Liver (tissue), 9 donors: Measurements from ENCODE around the gene SLCO4C1. TPM values are rescaled to one million over a fixed set of nuclear protein-coding genes. Genes with fewer than 3 reads are reported as not detected.

Source experiments
- DNase-seq: peaks from one replicate; pipeline ENCODE4 v3.0.0-alpha.2; 2017; ENCODE audit warnings: low spot score
- H3K27ac ChIP-seq, 2 donors: one replicate each; pipeline ENCODE4 v1.7.0; 2013; ENCODE audit warnings: inconsistent platforms in 2 of 2, low read length in 2 of 2, control low read depth in 1 of 2, low read depth in 1 of 2, mild to moderate bottlenecking in 1 of 2
- H3K27me3 ChIP-seq, 4 donors: one replicate each; pipeline versions ENCODE4 v1.6.1 to v1.7.0; 2013; ENCODE audit warnings: low read length in 3 of 4, inconsistent platforms in 1 of 4, mild to moderate bottlenecking in 1 of 4, moderate library complexity in 1 of 4; ENCODE audit not compliant: control insufficient read depth in 4 of 4, insufficient read depth in 4 of 4
- H3K36me3 ChIP-seq, 4 donors: one replicate each; pipeline versions ENCODE4 v1.6.1 to v1.7.0; 2013; ENCODE audit warnings: low read length in 3 of 4, mild to moderate bottlenecking in 3 of 4, low read depth in 1 of 4, moderate library complexity in 1 of 4; ENCODE audit not compliant: control insufficient read depth in 4 of 4, insufficient read depth in 3 of 4
- H3K4me1 ChIP-seq, 4 donors: one replicate each; pipeline versions ENCODE4 v1.6.1 to v1.7.0; 2013; ENCODE audit warnings: low read length in 3 of 4, mild to moderate bottlenecking in 3 of 4, moderate library complexity in 1 of 4; ENCODE audit not compliant: control insufficient read depth in 4 of 4, insufficient read depth in 4 of 4
- H3K4me3 ChIP-seq, 3 donors: one replicate each; pipeline versions ENCODE4 v1.6.1 to v1.7.0; 2013; ENCODE audit warnings: low read length in 3 of 3, control low read depth in 1 of 3, low read depth in 1 of 3, mild to moderate bottlenecking in 1 of 3
- H3K9ac ChIP-seq, 2 donors: one replicate each; pipeline ENCODE4 v1.7.0; 2013; ENCODE audit warnings: low read length in 2 of 2, mild to moderate bottlenecking in 2 of 2, moderate library complexity in 2 of 2, control low read depth in 1 of 2, low read depth in 1 of 2
- H3K9me3 ChIP-seq, 4 donors: one replicate each; pipeline versions ENCODE4 v1.6.1 to v1.7.0; 2013; ENCODE audit warnings: low read length in 3 of 4; ENCODE audit not compliant: control insufficient read depth in 4 of 4
- FOXA2 ChIP-seq: IDR thresholded peaks from 2 replicates; pipeline ENCODE4 v1.6.1; 2016; ENCODE audit warnings: antibody characterized with exemption
- GABPA ChIP-seq, 2 donors: IDR thresholded peaks in 1 of 2; conservative IDR thresholded peaks in 1 of 2; 2 replicates each; pipeline ENCODE4 v1.6.1; 2016; ENCODE audit warnings: antibody characterized with exemption in 2 of 2, mild to moderate bottlenecking in 1 of 2, moderate library complexity in 1 of 2
- HNF4A ChIP-seq, 2 donors: conservative IDR thresholded peaks; 2 replicates each; pipeline ENCODE4 v1.6.1; 2016; ENCODE audit warnings: antibody characterized with exemption in 2 of 2, mild to moderate bottlenecking in 2 of 2
- HNF4G ChIP-seq: IDR thresholded peaks from 2 replicates; pipeline ENCODE4 v1.6.1; 2016; ENCODE audit warnings: antibody characterized with exemption
- JUND ChIP-seq, 2 donors: IDR thresholded peaks; 2 replicates each; pipeline ENCODE4 v1.6.1; 2016; ENCODE audit warnings: antibody characterized with exemption in 2 of 2
- MAX ChIP-seq: IDR thresholded peaks from 2 replicates; pipeline ENCODE4 v1.6.1; 2016; ENCODE audit warnings: antibody characterized with exemption
- RAD21 ChIP-seq, 2 donors: IDR thresholded peaks; 2 replicates each; pipeline ENCODE4 v1.6.1; 2016; ENCODE audit warnings: antibody characterized with exemption in 2 of 2, mild to moderate bottlenecking in 2 of 2
- RXRA ChIP-seq, 2 donors: IDR thresholded peaks; 2 replicates each; pipeline ENCODE4 v1.6.1; 2017 to 2018; ENCODE audit warnings: antibody characterized with exemption in 2 of 2, mild to moderate bottlenecking in 1 of 2
- SP1 ChIP-seq: IDR thresholded peaks from 2 replicates; pipeline ENCODE4 v1.6.1; 2018; ENCODE audit warnings: antibody characterized with exemption, mild to moderate bottlenecking
- TAF1 ChIP-seq: conservative IDR thresholded peaks from 2 replicates; pipeline ENCODE4 v1.6.1; 2016; ENCODE audit warnings: antibody characterized with exemption, mild to moderate bottlenecking
- WGBS: extraction: QIAGEN DNeasy Blood & Tissue Kit; methylation state at CpG from one replicate; pipeline ENCODE4 v1.1.7; 2013; 5-methylcytosine and 5-hydroxymethylcytosine counted together
- polyA plus RNA-seq, 2 donors: library from polyadenylated mRNA; stranded (reverse) in 1 of 2; unstranded in 1 of 2; fragments of 200-250 nt in 1 of 2; fragments of >200 nt in 1 of 2; fragmentation: Nextera tagmentation in 1 of 2; extraction: Ambion mirVana in 1 of 2; gene quantifications; one replicate each; pipeline versions ENCODE4 v1.2.1 to v1.2.3, GENCODE V29; 2013 to 2015
- total RNA-seq, 2 donors: library from RNA; depleted of rRNA; stranded (reverse); fragments of >200 nt; gene quantifications; one replicate each; pipeline ENCODE4 v1.2.3, GENCODE V29; 2014
- TF ChIP-seq, protein P1 (sequence below): IDR thresholded peaks from 2 replicates; pipeline ENCODE4 v1.6.1; 2016; ENCODE audit warnings: antibody characterized with exemption, mild to moderate bottlenecking
- TF ChIP-seq, protein P2 (sequence below): IDR thresholded peaks from 2 replicates; pipeline ENCODE4 v1.6.1; 2016; ENCODE audit warnings: antibody characterized with exemption
- donor health status: healthy.
- donor health status: healthy.
- donor health status: healthy.
- donor health status: healthy.
- donor health status: healthy.

Gene SLCO4C1
- total and polyA plus RNA-seq, 4 donors, result 2.0 to 29.4 (median 3.3) TPM

GRCh38 chr5:102243213-102243612 lies 52.9 kb downstream of the SLCO4C1 start (continued):
- TF ChIP-seq, protein P1, sequence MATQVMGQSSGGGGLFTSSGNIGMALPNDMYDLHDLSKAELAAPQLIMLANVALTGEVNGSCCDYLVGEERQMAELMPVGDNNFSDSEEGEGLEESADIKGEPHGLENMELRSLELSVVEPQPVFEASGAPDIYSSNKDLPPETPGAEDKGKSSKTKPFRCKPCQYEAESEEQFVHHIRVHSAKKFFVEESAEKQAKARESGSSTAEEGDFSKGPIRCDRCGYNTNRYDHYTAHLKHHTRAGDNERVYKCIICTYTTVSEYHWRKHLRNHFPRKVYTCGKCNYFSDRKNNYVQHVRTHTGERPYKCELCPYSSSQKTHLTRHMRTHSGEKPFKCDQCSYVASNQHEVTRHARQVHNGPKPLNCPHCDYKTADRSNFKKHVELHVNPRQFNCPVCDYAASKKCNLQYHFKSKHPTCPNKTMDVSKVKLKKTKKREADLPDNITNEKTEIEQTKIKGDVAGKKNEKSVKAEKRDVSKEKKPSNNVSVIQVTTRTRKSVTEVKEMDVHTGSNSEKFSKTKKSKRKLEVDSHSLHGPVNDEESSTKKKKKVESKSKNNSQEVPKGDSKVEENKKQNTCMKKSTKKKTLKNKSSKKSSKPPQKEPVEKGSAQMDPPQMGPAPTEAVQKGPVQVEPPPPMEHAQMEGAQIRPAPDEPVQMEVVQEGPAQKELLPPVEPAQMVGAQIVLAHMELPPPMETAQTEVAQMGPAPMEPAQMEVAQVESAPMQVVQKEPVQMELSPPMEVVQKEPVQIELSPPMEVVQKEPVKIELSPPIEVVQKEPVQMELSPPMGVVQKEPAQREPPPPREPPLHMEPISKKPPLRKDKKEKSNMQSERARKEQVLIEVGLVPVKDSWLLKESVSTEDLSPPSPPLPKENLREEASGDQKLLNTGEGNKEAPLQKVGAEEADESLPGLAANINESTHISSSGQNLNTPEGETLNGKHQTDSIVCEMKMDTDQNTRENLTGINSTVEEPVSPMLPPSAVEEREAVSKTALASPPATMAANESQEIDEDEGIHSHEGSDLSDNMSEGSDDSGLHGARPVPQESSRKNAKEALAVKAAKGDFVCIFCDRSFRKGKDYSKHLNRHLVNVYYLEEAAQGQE, result no peak
- TF ChIP-seq JUND (IDR thresholded peaks at IDR 0.05), result no peak

DNA sequence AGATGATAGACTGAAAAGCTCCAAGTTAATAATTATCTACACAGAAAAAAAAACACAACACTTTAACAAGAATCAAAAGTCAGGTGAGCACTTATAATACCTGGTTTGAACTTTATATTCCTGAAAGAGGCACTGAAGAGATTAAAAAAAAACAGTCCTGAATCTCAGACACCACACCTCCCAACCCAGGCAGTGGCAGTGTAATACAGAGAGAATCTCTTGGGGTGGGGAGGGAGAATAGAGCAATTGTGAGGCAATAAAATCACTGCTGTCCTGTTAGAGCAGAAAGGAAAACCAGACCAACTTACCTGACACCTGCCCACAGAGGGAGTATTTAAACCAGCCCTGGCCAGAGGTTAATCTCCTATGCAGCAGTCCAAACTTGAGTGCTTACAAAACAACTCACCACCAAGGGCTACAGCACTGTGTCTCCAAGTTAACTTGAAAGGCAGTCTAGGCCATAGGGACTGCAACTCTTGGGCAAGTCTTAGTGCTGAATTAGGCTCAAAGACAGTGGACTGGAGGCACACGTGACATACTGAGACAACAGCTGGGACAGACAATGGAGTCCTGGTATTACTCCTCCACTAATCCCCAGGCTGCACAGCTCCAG lies 54.2 kb downstream of the SLCO4C1 start:
- H3K9ac ChIP-seq, result no peak overlapping the region
- H3K36me3 ChIP-seq, result peaks cover 0 to 5% (median 0%) of the 10 kb centered on the region in 4 donors
- H3K4me1 ChIP-seq, result peaks cover 8 to 21% (median 16%) of the 10 kb centered on the region in 4 donors
- no peak for DNase-seq
- no peaks in the 10 kb centered on the region for H3K9me3 ChIP-seq
- TF ChIP-seq RXRA (IDR thresholded peaks at IDR 0.05) (peak in 1 of 2 donors; percentile 25), TAF1 (no peak), MAX (no peak), RAD21 (IDR thresholded peaks at IDR 0.05) (peak; percentile 66 to 70), SP1 (peak; percentile 26)
- TF ChIP-seq, protein P1, result peak; percentile 22
- 67% methylated on average over 1 of the region's 1 CpG for WGBS
- H3K27ac ChIP-seq, result no peak overlapping the region
- H3K27me3 ChIP-seq, result no peaks in the 10 kb centered on the region
- H3K4me3 ChIP-seq, result no peak overlapping the region

DNA sequence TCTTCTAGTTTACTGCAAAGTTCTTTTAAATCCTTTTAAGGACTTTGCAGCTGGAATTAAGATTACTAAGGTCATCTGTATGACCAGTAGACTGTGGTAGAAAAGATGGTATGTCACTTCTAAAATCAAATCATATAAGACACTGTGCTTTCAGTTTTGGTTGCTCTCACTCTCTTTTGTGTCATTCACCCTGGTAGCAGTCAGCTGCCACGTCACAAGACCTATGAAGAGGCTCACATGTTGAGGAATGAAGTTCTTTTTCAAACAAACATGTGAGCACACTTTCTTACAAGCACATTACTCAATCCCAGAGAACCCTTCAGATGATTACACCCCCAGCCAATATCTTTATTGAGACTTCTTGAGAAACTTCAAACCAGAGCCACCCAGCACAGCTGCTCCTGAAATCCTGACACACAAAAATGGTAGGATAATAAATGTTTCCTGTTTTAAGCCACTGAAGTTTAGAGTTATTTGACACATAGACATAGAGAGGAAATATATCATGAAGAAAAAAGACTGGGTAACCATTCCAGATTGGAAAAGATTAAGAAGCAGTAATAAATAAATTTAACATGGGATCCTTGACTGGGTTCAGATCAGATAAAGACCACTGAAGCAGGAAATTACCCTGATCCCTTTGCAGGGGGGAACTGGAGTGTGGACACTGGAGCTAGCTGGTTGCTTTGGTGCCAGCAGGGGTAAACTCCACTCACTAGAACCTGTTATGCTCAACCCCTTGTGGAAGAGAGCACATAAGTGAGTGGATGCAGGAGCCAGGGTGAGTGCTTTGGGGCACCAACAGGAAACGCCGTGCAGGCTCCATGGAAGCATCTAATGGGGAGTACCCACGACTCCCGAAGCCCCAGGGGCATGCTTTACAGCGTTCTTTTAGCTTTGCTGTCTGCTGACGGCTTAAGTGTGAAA lies 64.1 kb downstream of the SLCO4C1 start:
- H3K4me1 ChIP-seq, result no peaks in the 10 kb centered on the region
- H3K36me3 ChIP-seq, result no peaks in the 10 kb centered on the region
- H3K9ac ChIP-seq, result no peak overlapping the region
- TF ChIP-seq, protein P1, result no peak
- TF ChIP-seq GABPA (IDR thresholded peaks at IDR 0.05 in 1 of 2, conservative IDR thresholded peaks at IDR 0.05 in 1 of 2) (no peak), RAD21 (IDR thresholded peaks at IDR 0.05) (no peak), HNF4G (no peak), RXRA (IDR thresholded peaks at IDR 0.05) (no peak), HNF4A (conservative IDR thresholded peaks at IDR 0.05) (no peak), JUND (IDR thresholded peaks at IDR 0.05) (no peak), MAX (no peak), FOXA2 (no peak)
- TF ChIP-seq, protein P2, sequence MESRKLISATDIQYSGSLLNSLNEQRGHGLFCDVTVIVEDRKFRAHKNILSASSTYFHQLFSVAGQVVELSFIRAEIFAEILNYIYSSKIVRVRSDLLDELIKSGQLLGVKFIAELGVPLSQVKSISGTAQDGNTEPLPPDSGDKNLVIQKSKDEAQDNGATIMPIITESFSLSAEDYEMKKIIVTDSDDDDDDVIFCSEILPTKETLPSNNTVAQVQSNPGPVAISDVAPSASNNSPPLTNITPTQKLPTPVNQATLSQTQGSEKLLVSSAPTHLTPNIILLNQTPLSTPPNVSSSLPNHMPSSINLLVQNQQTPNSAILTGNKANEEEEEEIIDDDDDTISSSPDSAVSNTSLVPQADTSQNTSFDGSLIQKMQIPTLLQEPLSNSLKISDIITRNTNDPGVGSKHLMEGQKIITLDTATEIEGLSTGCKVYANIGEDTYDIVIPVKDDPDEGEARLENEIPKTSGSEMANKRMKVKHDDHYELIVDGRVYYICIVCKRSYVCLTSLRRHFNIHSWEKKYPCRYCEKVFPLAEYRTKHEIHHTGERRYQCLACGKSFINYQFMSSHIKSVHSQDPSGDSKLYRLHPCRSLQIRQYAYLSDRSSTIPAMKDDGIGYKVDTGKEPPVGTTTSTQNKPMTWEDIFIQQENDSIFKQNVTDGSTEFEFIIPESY, result no peak
- no peak overlapping the region for H3K4me3 ChIP-seq
- no peak for DNase-seq
- H3K9me3 ChIP-seq, result no peaks in the 10 kb centered on the region
- WGBS, result 89% methylated on average over 7 of the region's 7 CpGs
- no peaks in the 10 kb centered on the region for H3K27me3 ChIP-seq
- no peak overlapping the region for H3K27ac ChIP-seq
